ENCODE data around the gene DNAJC5G.

The DNAJC5G gene

DNA sequence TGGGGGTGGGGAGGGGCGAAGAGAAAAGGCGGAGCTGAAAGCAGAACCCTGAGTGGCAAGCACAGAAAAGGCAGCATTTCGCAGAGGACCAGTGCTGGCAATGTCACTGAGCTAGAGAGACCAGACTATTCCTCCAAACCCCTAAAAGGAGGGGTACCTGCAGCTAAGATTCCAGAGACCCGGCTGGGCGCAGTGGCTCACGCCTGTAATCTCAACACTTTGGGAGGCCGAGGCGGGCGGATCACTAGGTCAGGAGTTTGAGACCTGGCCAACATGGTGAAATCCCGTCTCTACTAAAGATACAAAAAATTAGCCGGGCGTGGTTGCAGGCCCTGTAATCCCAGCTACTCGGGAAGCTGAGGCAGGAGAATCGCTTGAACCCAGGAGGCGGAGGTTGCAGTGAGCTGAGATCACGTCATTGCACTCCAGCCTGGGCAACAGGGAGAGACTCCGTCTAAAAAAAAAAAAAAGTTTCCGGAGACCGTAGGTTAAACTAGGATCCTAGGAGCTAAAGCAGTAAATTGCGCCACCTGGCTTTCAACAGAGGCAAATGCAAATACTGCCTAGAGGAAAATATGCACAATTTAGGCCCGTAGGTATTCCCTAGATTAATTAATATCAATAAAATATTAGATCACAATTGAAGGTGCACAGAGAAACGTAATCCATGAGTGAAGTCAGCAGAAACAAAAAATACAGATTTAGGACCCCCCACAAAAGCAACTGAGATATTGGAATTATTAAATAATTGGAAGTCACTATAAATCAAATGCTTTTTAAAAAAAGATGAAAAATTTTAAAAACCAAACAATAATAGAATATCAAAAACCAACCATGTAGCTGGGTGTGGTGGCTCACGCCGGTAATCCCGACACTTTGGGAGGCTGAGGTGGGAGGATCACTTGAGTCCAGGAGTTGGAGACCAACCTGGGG, 28.1 kb downstream of the DNAJC5G start:
- CTCF ChIA-PET: interaction anchor here (0.6 to 8.1 kb wide), 53 partner anchors 10 to 379 kb away, joined by 3 to 155 read pairs (median 5); partner anchors contain the start of genes ABHD1, ATRAID, KHK and MPV17

DNA sequence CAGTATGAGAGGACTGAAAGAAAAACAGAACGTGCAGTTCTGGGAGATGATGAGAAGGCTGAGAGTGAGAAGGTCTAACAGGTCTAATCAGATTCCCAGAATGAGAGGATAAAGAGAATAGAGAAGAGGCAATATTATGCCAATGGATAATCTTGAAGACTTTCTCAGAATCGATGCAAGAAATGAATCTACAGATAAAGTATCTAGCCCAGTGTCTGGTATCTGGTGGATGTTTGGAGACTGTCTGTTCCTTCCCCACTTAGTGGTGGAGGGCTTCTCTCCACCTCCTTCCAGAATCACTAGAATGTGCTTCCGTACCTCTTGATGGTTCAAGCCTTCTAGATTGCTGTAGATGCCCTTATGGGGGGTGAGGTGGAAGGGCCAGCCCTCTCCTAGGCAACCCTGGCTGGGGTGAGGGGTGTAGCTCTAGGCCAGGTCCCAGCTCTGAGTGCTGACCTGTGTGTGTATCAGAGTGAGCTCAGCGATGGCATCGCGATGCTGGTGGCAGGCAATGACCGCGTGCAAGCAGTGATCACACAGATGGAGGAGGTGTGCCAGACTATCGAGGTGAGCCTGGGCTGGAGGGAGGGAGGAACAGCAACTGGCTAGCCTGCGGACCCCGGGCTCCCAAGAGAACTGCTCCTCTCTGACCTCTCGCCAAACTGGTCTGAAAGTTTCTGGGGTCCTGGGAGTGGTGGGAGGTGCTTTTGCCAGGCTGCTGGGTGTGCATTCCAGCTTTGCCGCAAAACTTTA, 29.4 kb downstream of the DNAJC5G start:
- TF ChIP-seq, protein P1, sequence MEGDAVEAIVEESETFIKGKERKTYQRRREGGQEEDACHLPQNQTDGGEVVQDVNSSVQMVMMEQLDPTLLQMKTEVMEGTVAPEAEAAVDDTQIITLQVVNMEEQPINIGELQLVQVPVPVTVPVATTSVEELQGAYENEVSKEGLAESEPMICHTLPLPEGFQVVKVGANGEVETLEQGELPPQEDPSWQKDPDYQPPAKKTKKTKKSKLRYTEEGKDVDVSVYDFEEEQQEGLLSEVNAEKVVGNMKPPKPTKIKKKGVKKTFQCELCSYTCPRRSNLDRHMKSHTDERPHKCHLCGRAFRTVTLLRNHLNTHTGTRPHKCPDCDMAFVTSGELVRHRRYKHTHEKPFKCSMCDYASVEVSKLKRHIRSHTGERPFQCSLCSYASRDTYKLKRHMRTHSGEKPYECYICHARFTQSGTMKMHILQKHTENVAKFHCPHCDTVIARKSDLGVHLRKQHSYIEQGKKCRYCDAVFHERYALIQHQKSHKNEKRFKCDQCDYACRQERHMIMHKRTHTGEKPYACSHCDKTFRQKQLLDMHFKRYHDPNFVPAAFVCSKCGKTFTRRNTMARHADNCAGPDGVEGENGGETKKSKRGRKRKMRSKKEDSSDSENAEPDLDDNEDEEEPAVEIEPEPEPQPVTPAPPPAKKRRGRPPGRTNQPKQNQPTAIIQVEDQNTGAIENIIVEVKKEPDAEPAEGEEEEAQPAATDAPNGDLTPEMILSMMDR (IDR thresholded peaks at IDR 0.05; ENCODE audit: insufficient read depth, low read length, missing control alignments): no peak
- ChIA-PET CTCF (interaction anchor here (0.7 to 8.1 kb wide), 12 partner anchors 9 to 206 kb away, joined by 3 to 155 read pairs (median 21); partner anchors contain the start of genes MPV17, SLC30A3 and TRIM54), POLR2A (no interaction called here)
- H3K4me3 ChIP-seq (ENCODE audit: low read depth, low read length): no peak overlapping the region
- DNase-seq (ENCODE audit: low read depth, low spot score): no peak

More for the DNA sequence above, 28.1 kb downstream of the DNAJC5G start:
- no peak overlapping the region for H3K4me3 ChIP-seq (ENCODE audit: low read depth, low read length)
- POLR2A ChIA-PET: interaction anchor here (0.6 to 1.0 kb wide), 2 partner anchors 10 to 38 kb away, joined by 3 read pairs; no protein-coding TSS in a partner anchor
- DNase-seq (ENCODE audit: low read depth, low spot score): no peak
- TF ChIP-seq, protein P1 (IDR thresholded peaks at IDR 0.05; ENCODE audit: insufficient read depth, low read length, missing control alignments): peak; percentile 65

DNA sequence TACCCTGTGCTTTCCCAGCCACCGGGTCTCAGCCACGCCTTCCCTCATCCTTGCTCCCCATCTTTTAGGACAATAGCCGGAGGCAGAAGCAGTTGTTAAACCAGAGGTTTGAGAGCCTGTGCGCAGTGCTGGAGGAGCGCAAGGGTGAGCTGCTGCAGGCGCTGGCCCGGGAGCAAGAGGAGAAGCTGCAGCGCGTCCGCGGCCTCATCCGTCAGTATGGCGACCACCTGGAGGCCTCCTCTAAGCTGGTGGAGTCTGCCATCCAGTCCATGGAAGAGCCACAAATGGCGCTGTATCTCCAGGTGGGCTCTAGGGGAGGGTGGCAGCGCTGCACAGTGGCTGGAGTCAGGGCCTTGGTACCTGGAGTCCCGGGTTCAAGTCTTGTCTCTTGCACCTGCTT, 30.3 kb downstream of the DNAJC5G start:
- CTCF ChIA-PET: interaction anchor here (0.9 to 8.1 kb wide), 7 partner anchors 13 to 207 kb away, joined by 3 to 155 read pairs (median 5); partner anchors contain the start of genes MPV17 and TRIM54
- TF ChIP-seq, protein P1 (IDR thresholded peaks at IDR 0.05; ENCODE audit: insufficient read depth, low read length, missing control alignments): no peak
- no peak for DNase-seq (ENCODE audit: low read depth, low spot score)
- no peak overlapping the region for H3K4me3 ChIP-seq (ENCODE audit: low read depth, low read length)
- POLR2A ChIA-PET: no interaction called here

DNA sequence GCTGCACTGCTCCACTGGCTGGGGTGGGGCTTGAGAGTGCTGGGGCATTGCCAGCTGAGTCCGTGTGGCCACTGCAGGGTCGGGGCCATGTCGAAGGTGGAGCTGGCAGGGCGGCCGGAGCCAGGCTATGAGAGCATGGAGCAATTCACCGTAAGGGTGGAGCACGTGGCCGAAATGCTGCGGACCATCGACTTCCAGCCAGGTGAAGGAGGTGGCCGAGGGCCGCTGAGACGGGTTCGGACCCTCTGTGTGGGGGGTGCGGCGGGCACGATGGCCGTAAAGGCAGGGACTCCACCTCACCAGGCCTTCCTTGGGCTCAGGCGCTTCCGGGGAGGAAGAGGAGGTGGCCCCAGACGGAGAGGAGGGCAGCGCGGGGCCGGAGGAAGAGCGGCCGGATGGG, 30.9 kb downstream of the DNAJC5G start:
- TF ChIP-seq, protein P1 (IDR thresholded peaks at IDR 0.05; ENCODE audit: insufficient read depth, low read length, missing control alignments): no peak
- CTCF ChIA-PET: interaction anchor here (1.3 to 8.1 kb wide), 4 partner anchors 14 to 208 kb away, joined by 5 to 155 read pairs (median 99); partner anchors contain the start of gene MPV17
- POLR2A ChIA-PET: no interaction called here
- DNase-seq (ENCODE audit: low read depth, low spot score): no peak
- H3K4me3 ChIP-seq (ENCODE audit: low read depth, low read length): no peak overlapping the region

DNA sequence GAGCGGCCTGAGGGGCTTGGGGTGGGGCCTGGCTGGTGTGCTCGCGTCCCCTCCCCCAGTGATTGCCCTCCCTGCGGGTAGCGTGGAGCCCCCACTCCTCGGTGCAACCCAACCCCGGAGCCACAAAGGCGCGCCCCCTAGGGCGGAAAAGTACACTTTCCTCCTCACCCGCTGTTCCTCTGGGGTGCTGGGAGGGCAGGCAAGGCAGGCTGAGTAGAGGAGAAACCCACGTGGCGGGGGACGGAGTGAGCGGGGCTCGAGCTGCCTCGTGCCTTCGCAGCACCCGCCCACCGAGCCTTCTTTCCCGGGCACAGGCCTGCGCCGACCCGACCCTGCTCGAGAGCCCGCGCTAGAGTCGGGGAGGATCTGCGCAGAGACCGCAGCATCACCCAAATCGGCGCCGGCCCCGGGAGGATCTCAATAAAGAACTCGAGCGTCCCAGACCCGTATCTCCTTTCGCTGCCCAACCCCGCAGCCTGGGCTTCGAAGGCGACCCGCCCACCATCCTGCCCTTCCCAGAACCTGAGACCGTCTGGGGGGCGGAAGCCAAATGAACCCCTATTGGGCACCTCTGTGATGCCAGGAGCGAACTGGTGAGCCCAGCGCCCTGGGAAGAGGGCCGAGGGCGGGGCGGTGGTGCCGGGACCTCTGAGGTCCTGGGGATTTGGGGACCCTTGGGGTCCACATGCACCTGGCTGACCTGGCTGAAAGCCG, 31.5 kb downstream of the DNAJC5G start:
- CTCF ChIA-PET: interaction anchor here (6.7 to 8.1 kb wide), 3 partner anchors 14 to 208 kb away, joined by 94 to 155 read pairs (median 104); partner anchors contain the start of gene MPV17
- TF ChIP-seq, protein P1 (IDR thresholded peaks at IDR 0.05; ENCODE audit: insufficient read depth, low read length, missing control alignments): no peak

More for the DNA sequence above, 31.5 kb downstream of the DNAJC5G start:
- POLR2A ChIA-PET: no interaction called here
- no peak for DNase-seq (ENCODE audit: low read depth, low spot score)
- H3K4me3 ChIP-seq (ENCODE audit: low read depth, low read length): no peak overlapping the region
